Measurements from ENCODE around the gene VOPP1.

Gene VOPP1

GRCh38 chr7:55554038-55554437 lies 18.3 kb downstream of the VOPP1 start:
- no peak overlapping the region for H3K4me2 ChIP-seq (ENCODE audit: low read depth, low read length, poor library complexity, severe bottlenecking)
- no peaks in the 10 kb centered on the region for H3K27me3 ChIP-seq (ENCODE audit: low read length)
- H3K4me3 ChIP-seq (ENCODE audit: insufficient read depth, low read length, poor library complexity, severe bottlenecking) = no peak overlapping the region
- H3K9me3 ChIP-seq (ENCODE audit: insufficient read depth, low read length) = no peaks in the 10 kb centered on the region
- H3K27ac ChIP-seq (ENCODE audit: low read depth, low read length) = no peak overlapping the region
- H2AFZ ChIP-seq (ENCODE audit: low read depth, low read length, severe bottlenecking) = no peak overlapping the region
- TF ChIP-seq CTCF (IDR thresholded peaks at IDR 0.05; ENCODE audit: insufficient read depth, low read length, poor library complexity, severe bottlenecking) (no peak), EZH2phosphoT487 (conservative IDR thresholded peaks at IDR 0.05; ENCODE audit: low read length) (no peak)
- peaks cover 17% of the 10 kb centered on the region; the same call in 1 of the 2 replicates for H3F3A ChIP-seq (ENCODE audit: insufficient read depth)
- peaks cover 97% of the 10 kb centered on the region for H3K79me2 ChIP-seq (ENCODE audit: insufficient read depth, low read length)
- H4K20me1 ChIP-seq (ENCODE audit: low read depth, low read length) = peaks cover 43% of the 10 kb centered on the region
- no peaks in the 10 kb centered on the region for H3K36me3 ChIP-seq (ENCODE audit: low read length)
- H3K9me2 ChIP-seq (replicated peaks; ENCODE audit: insufficient read depth, low read length) = no peaks in the 10 kb centered on the region
- H3K9ac ChIP-seq (ENCODE audit: low read length) = no peak overlapping the region

GRCh38 chr7:55553024-55553345 lies 19.3 kb downstream of the VOPP1 start:
- H2AFZ ChIP-seq (ENCODE audit: low read depth, low read length, severe bottlenecking) = no peak overlapping the region
- H3K36me3 ChIP-seq (ENCODE audit: low read length) = no peaks in the 10 kb centered on the region
- TF ChIP-seq CTCF (IDR thresholded peaks at IDR 0.05; ENCODE audit: insufficient read depth, low read length, poor library complexity, severe bottlenecking) = no peak
- peaks cover 8% of the 10 kb centered on the region; the same call in 1 of the 2 replicates for H3F3A ChIP-seq (ENCODE audit: insufficient read depth)
- no peak overlapping the region for H3K4me2 ChIP-seq (ENCODE audit: low read depth, low read length, poor library complexity, severe bottlenecking)
- no peak overlapping the region for H3K9ac ChIP-seq (ENCODE audit: low read length)
- peaks cover 97% of the 10 kb centered on the region for H3K79me2 ChIP-seq (ENCODE audit: insufficient read depth, low read length)
- H3K9me2 ChIP-seq (replicated peaks; ENCODE audit: insufficient read depth, low read length) = no peaks in the 10 kb centered on the region
- H3K9me3 ChIP-seq (ENCODE audit: insufficient read depth, low read length) = no peaks in the 10 kb centered on the region
- no peak overlapping the region for H3K4me3 ChIP-seq (ENCODE audit: insufficient read depth, low read length, poor library complexity, severe bottlenecking)
- H3K27ac ChIP-seq (ENCODE audit: low read depth, low read length) = no peak overlapping the region
- H4K20me1 ChIP-seq (ENCODE audit: low read depth, low read length) = peaks cover 46% of the 10 kb centered on the region
- H3K27me3 ChIP-seq (ENCODE audit: low read length) = no peaks in the 10 kb centered on the region

GRCh38 chr7:55552320-55553023 lies 19.8 kb downstream of the VOPP1 start:
- peaks cover 97% of the 10 kb centered on the region for H3K79me2 ChIP-seq (ENCODE audit: insufficient read depth, low read length)
- H3K36me3 ChIP-seq (ENCODE audit: low read length) = no peaks in the 10 kb centered on the region
- no peak overlapping the region for H2AFZ ChIP-seq (ENCODE audit: low read depth, low read length, severe bottlenecking)
- no peak for TF ChIP-seq EZH2phosphoT487 (conservative IDR thresholded peaks at IDR 0.05; ENCODE audit: low read length)
- TF ChIP-seq CTCF (IDR thresholded peaks at IDR 0.05; ENCODE audit: insufficient read depth, low read length, poor library complexity, severe bottlenecking) = no peak
- H3K27ac ChIP-seq (ENCODE audit: low read depth, low read length) = no peak overlapping the region
- no peaks in the 10 kb centered on the region for H3K9me2 ChIP-seq (replicated peaks; ENCODE audit: insufficient read depth, low read length)
- no peak overlapping the region for H3K4me2 ChIP-seq (ENCODE audit: low read depth, low read length, poor library complexity, severe bottlenecking)
- H3K4me3 ChIP-seq (ENCODE audit: insufficient read depth, low read length, poor library complexity, severe bottlenecking) = no peak overlapping the region
- peaks cover 51% of the 10 kb centered on the region for H4K20me1 ChIP-seq (ENCODE audit: low read depth, low read length)
- H3F3A ChIP-seq (ENCODE audit: insufficient read depth) = peaks cover 3% of the 10 kb centered on the region; the same call in 1 of the 2 replicates
- H3K9ac ChIP-seq (ENCODE audit: low read length) = no peak overlapping the region
- H3K27me3 ChIP-seq (ENCODE audit: low read length) = no peaks in the 10 kb centered on the region
- H3K9me3 ChIP-seq (ENCODE audit: insufficient read depth, low read length) = no peaks in the 10 kb centered on the region
